HepG2 (cell line): ENCODE data around the gene PGS1. TPM values are rescaled to one million over a fixed set of nuclear protein-coding genes. Genes with fewer than 3 reads are reported as not detected.

Source experiments
- ATAC-seq: fragments of 200-7000 bp; cut with Tn5 transposase; 3 replicates; pipeline ENCODE4 v1.9.1; 2020; ENCODE audit warnings: mild to moderate bottlenecking, moderate library complexity
- BruUV-seq: library from RNA; stranded (reverse); fragments of 400-500 nt; replicated peaks from 2 replicates; lab custom pipeline; 2021; lab: Mats Ljungman, UMichigan
- CTCF ChIA-PET: fragments of 300-600 bp; formaldehyde crosslinking; extraction: SDS; loops from one replicate; lab custom pipeline; 2021; ENCODE audit warnings: low total read pairs, inconsistent platforms, low intra/inter-chr PET ratio; lab: Yijun Ruan, JAX
- POLR2A ChIA-PET: fragments of 350-600 bp; sonication (Branson Sonifier 250); formaldehyde crosslinking; loops from one replicate; lab custom pipeline; 2020; ENCODE audit warnings: antibody characterized with exemption, inconsistent platforms; lab: Yijun Ruan, JAX
- DNase-seq: peaks from one replicate; pipeline ENCODE4 v3.0.0-alpha.2; 2015; ENCODE audit warnings: low spot score
- FAIRE-seq: peaks from 3 replicates; lab custom pipeline; 2011; peaks lifted over from hg19 to GRCh38; lab: Jason Lieb, UNC
- H2AFZ ChIP-seq: one replicate; pipeline ENCODE4 v1.6.1; 2011; ENCODE audit warnings: low read length, inconsistent platforms
- H3K27ac ChIP-seq: fragments of 300-600 bp; 3 replicates; pipeline ENCODE4 v1.8.0; 2011; ENCODE audit warnings: mixed run types, mild to moderate bottlenecking, mixed read lengths, low read length, inconsistent platforms; ENCODE audit not compliant: insufficient read depth; ENCODE audit errors: extremely low read length
- H3K27me3 ChIP-seq, 2 experiments: fragments of 200-600 bp in 1 of 2; 2 replicates in 1 of 2; 3 replicates in 1 of 2; pipeline versions ENCODE4 v1.6.0 to v1.8.0; 2011; ENCODE audit warnings: low read length in 2 of 2, mild to moderate bottlenecking in 2 of 2, moderate library complexity in 2 of 2, inconsistent platforms in 1 of 2; ENCODE audit not compliant: insufficient read depth in 2 of 2, control insufficient read depth in 1 of 2
- H3K36me3 ChIP-seq, 2 experiments: fragments of 200-600 bp in 1 of 2; replicated peaks in 1 of 2; 2 replicates in 1 of 2; 3 replicates in 1 of 2; pipeline versions ENCODE4 v1.5.1 to v1.8.0; 2011; ENCODE audit warnings: low read length in 2 of 2, inconsistent platforms in 1 of 2; ENCODE audit not compliant: insufficient read depth in 2 of 2, control insufficient read depth in 1 of 2
- H3K4me1 ChIP-seq: 2 replicates; pipeline ENCODE4 v1.5.1; 2012; ENCODE audit warnings: low read length, inconsistent platforms; ENCODE audit not compliant: insufficient read depth
- H3K4me2 ChIP-seq: 2 replicates; pipeline ENCODE4 v1.6.0; 2011; ENCODE audit warnings: low read depth, low read length, inconsistent platforms
- H3K4me3 ChIP-seq, 3 experiments: fragments of 200-600 bp in 1 of 3; sonication (generic), shearing (Covaris generic) in 1 of 3; replicated peaks in 1 of 3; 2 replicates each; pipeline ENCODE4 v1.5.1; 2011 to 2016; ENCODE audit warnings: low read length in 3 of 3, inconsistent platforms in 2 of 3, low read depth in 2 of 3, mild to moderate bottlenecking in 2 of 3, control low read depth in 1 of 3, mixed read lengths in 1 of 3; ENCODE audit not compliant: insufficient read depth in 1 of 3
- H3K79me2 ChIP-seq: one replicate; pipeline ENCODE4 v1.6.1; 2011; ENCODE audit warnings: low read length, inconsistent platforms; ENCODE audit not compliant: insufficient read depth
- H3K9ac ChIP-seq: 2 replicates; pipeline ENCODE4 v1.6.0; 2011; ENCODE audit warnings: mild to moderate bottlenecking, low read depth, low read length, inconsistent platforms; ENCODE audit not compliant: insufficient read depth
- H3K9me3 ChIP-seq: 2 replicates; pipeline ENCODE4 v1.5.1; 2012; ENCODE audit warnings: mild to moderate bottlenecking, low read length
- H4K20me1 ChIP-seq: 2 replicates; pipeline ENCODE4 v1.6.0; 2011; ENCODE audit warnings: inconsistent platforms, mild to moderate bottlenecking, low read length, moderate library complexity; ENCODE audit not compliant: insufficient read depth
- AGO2 ChIP-seq: fragments of 200-400 bp; formaldehyde crosslinking; optimal IDR thresholded peaks from 2 replicates; pipeline ENCODE3; 2017; ENCODE audit warnings: mild to moderate bottlenecking, low read depth, low read length, moderate library complexity
- AHR ChIP-seq: IDR thresholded peaks from 2 replicates; pipeline ENCODE4 v1.6.1; 2018; ENCODE audit warnings: missing genetic modification reagents, missing compliant biosample characterization
- NFIB ChIP-seq: sonication (generic); formaldehyde crosslinking; IDR thresholded peaks from 2 replicates; pipeline ENCODE4 v1.9.0; 2021; ENCODE audit warnings: missing genetic modification reagents, mild to moderate bottlenecking, borderline replicate concordance
- REST ChIP-seq, 2 experiments: IDR thresholded peaks; 2 replicates each; pipeline ENCODE4 v1.6.1; 2011 to 2012; ENCODE audit warnings: low read length in 2 of 2, borderline replicate concordance in 1 of 2, low read depth in 1 of 2, mild to moderate bottlenecking in 1 of 2, moderate library complexity in 1 of 2
- RFXANK ChIP-seq: IDR thresholded peaks from 2 replicates; pipeline ENCODE4 v1.6.1; 2016
- SRSF4 ChIP-seq: fragments of 200-400 bp; formaldehyde crosslinking; IDR thresholded peaks from one replicate; pipeline ENCODE4 v1.6.1; 2018; ENCODE audit warnings: mild to moderate bottlenecking, low read depth, low read length, moderate library complexity; ENCODE audit not compliant: poor library complexity, severe bottlenecking
- ZBTB40 ChIP-seq, 2 experiments: fragments of 450-650 bp in 1 of 2; sonication (generic) in 1 of 2; formaldehyde crosslinking in 1 of 2; IDR thresholded peaks; 2 replicates each; pipeline versions ENCODE4 v1.6.1 to v1.8.0; 2016 to 2022; ENCODE audit warnings: antibody characterized with exemption in 1 of 2, mild to moderate bottlenecking in 1 of 2, missing genetic modification reagents in 1 of 2
- ZNF274 ChIP-seq: sonication (generic); formaldehyde crosslinking; IDR thresholded peaks from 2 replicates; pipeline ENCODE4 v1.5.1; 2020; ENCODE audit warnings: mild to moderate bottlenecking, missing genetic modification reagents
- WGBS: methylation state at CpG from one replicate; pipeline ENCODE4 v1.1.6; 2017; ENCODE audit warnings: low lambda C conversion rate; 5-methylcytosine and 5-hydroxymethylcytosine counted together
- in situ Hi-C: cut with HindIII; loops from 2 replicates; pipeline ENCODE4 v1.10.0; 2017; ENCODE audit warnings: low pct_unique_long_range_greater_than_20kb; ENCODE audit not compliant: extremely low pct_ligation_motif_present
- intact Hi-C: fragments of 100-400 bp; cut with micrococcal nuclease; formaldehyde crosslinking; loops from one replicate; pipeline ENCODE4 v1.10.0; 2022; ENCODE audit not compliant: unreplicated experiment
- polyA plus RNA-seq, 8 experiments: library from polyadenylated mRNA; depleted of rRNA in 3 of 8; stranded (reverse) in 7 of 8; unstranded in 1 of 8; fragments of >200 nt; fragmentation: Illumina TruSeq in 4 of 8; extraction: Trizol in 4 of 8; gene quantifications; 2 replicates each; pipeline versions ENCODE4 v1.2.1 to v1.2.3, GENCODE V29; 2011 to 2016; ENCODE audit warnings: low read depth in 4 of 8, missing spikeins in 1 of 8, mixed read lengths in 1 of 8; ENCODE audit not compliant: insufficient read depth in 1 of 8
- total RNA-seq, 5 experiments: library from RNA; depleted of rRNA; stranded (reverse); fragments of >200 nt; fragmentation: Illumina TruSeq; extraction: Trizol; gene quantifications; 2 replicates each; pipeline ENCODE4 v1.2.3, GENCODE V29; 2016; ENCODE audit warnings: low read depth in 1 of 5

The PGS1 gene
- total and polyA plus RNA-seq, 2 of the 13 experiments (the other 11 are each of a cell fraction or from before 2014, with no cell fraction given) = 25.9 to 31.5 TPM

- Histone ChIP-seq H2AFZ (no peak overlapping the region), H3K9ac (no peak overlapping the region), H3K4me1 (peaks cover 20% of the 10 kb centered on the region), H3K79me2 (no peaks in the 10 kb centered on the region), H3K36me3 (peaks cover 14 to 24% of the 10 kb centered on the region in 2 experiments), H4K20me1 (no peaks in the 10 kb centered on the region; the same call in 1 of the 2 replicates), H3K27me3 (0 out of 5 replicates have a peak, but pooled peaks cover 0 to 2% of the 10 kb centered on the region in 2 experiments), H3K4me3 (no peak overlapping the region), H3K9me3 (no peaks in the 10 kb centered on the region), H3K4me2 (no peak overlapping the region), H3K27ac (no peak overlapping the region)
- no peak for ATAC-seq
- WGBS = 91% methylated on average over 24 of the region's 24 CpGs
- no peak for DNase-seq
- in situ Hi-C loops (no loop called here), intact Hi-C loops (no loop called here)
- CTCF ChIA-PET = no interaction called here
- POLR2A ChIA-PET = no interaction called here
- no peak for FAIRE-seq
- no TSS peak for BruUV-seq
- TF ChIP-seq ZBTB40 (IDR thresholded peaks at IDR 0.05) (no peak), ZBTB40 (CRISPR knock-in tag; IDR thresholded peaks at IDR 0.05) (no peak), RFXANK (CRISPR knock-in tag) (no peak), SRSF4 (no peak), AHR (CRISPR knock-in tag) (0 out of 2 replicates have a peak, but pooled peaks have one; percentile 27), REST (IDR thresholded peaks at IDR 0.05; ENCODE audit: borderline replicate concordance in 1 of 2, low read depth in 1 of 2, low read length in 2 of 2) (peak; percentile 8 to 52; a peak in 3 of 4 replicates), AGO2 (peak; percentile 76), NFIB (CRISPR knock-in tag) (0 out of 2 replicates have a peak, but pooled peaks have one; percentile 22), ZNF274 (no peak)
Measured at GRCh38 chr17:78428836-78429617, 50.6 kb downstream of the PGS1 start.
